ENCODE results near the gene DACH2. TPM values are rescaled to one million over a fixed set of nuclear protein-coding genes. Genes with fewer than 3 reads are reported as not detected.

The DACH2 gene
- total RNA-seq, 1 donor from 2014 or later = not detected

GRCh38 chrX:86455495-86455894 is 307.2 kb downstream of the DACH2 start:
- TF ChIP-seq CTCF (IDR thresholded peaks at IDR 0.05) = no peak
- Mint-ChIP-seq H3K9me3 (ENCODE audit: unreplicated experiment) (peaks cover 36% of the 10 kb centered on the region), H3K27me3 (ENCODE audit: unreplicated experiment) (no peaks in the 10 kb centered on the region), H3K27ac (ENCODE audit: unreplicated experiment) (no peak overlapping the region), H3K4me3 (ENCODE audit: unreplicated experiment) (no peak overlapping the region), H3K4me1 (ENCODE audit: unreplicated experiment) (no peaks in the 10 kb centered on the region), H3K36me3 (ENCODE audit: unreplicated experiment) (no peaks in the 10 kb centered on the region)
- DNase-seq (ENCODE audit: extremely low spot score, unreplicated experiment) = no peak

- H3K4me3 Mint-ChIP-seq (ENCODE audit: unreplicated experiment) = no peak overlapping the region
- no peak for TF ChIP-seq CTCF (IDR thresholded peaks at IDR 0.05)
- H3K9me3 Mint-ChIP-seq (ENCODE audit: unreplicated experiment) = peaks cover 19% of the 10 kb centered on the region
- DNase-seq (ENCODE audit: extremely low spot score, unreplicated experiment) = no peak
- H3K36me3 Mint-ChIP-seq (ENCODE audit: unreplicated experiment) = no peaks in the 10 kb centered on the region
- H3K27me3 Mint-ChIP-seq (ENCODE audit: unreplicated experiment) = no peaks in the 10 kb centered on the region
- H3K27ac Mint-ChIP-seq (ENCODE audit: unreplicated experiment) = no peak overlapping the region
- no peaks in the 10 kb centered on the region for H3K4me1 Mint-ChIP-seq (ENCODE audit: unreplicated experiment)
These were observed 312.5 kb downstream of the DACH2 start for GRCh38 chrX:86460760-86461159.

- H3K4me1 Mint-ChIP-seq (ENCODE audit: unreplicated experiment) = no peaks in the 10 kb centered on the region
- H3K27me3 Mint-ChIP-seq (ENCODE audit: unreplicated experiment) = no peaks in the 10 kb centered on the region
- no peak for TF ChIP-seq CTCF (IDR thresholded peaks at IDR 0.05)
- H3K9me3 Mint-ChIP-seq (ENCODE audit: unreplicated experiment) = no peaks in the 10 kb centered on the region
- no peak overlapping the region for H3K27ac Mint-ChIP-seq (ENCODE audit: unreplicated experiment)
- no peak for DNase-seq (ENCODE audit: extremely low spot score, unreplicated experiment)
- H3K36me3 Mint-ChIP-seq (ENCODE audit: unreplicated experiment) = no peaks in the 10 kb centered on the region
- H3K4me3 Mint-ChIP-seq (ENCODE audit: unreplicated experiment) = no peak overlapping the region
These were observed 356.0 kb downstream of the DACH2 start for GRCh38 chrX:86504297-86504696.

GRCh38 chrX:86507331-86507730 is 359.1 kb downstream of the DACH2 start:
- Mint-ChIP-seq H3K4me3 (ENCODE audit: unreplicated experiment) (no peak overlapping the region), H3K9me3 (ENCODE audit: unreplicated experiment) (peaks cover 9% of the 10 kb centered on the region), H3K27ac (ENCODE audit: unreplicated experiment) (no peak overlapping the region), H3K4me1 (ENCODE audit: unreplicated experiment) (no peaks in the 10 kb centered on the region), H3K36me3 (ENCODE audit: unreplicated experiment) (no peaks in the 10 kb centered on the region), H3K27me3 (ENCODE audit: unreplicated experiment) (no peaks in the 10 kb centered on the region)
- no peak for TF ChIP-seq CTCF (IDR thresholded peaks at IDR 0.05)
- DNase-seq (ENCODE audit: extremely low spot score, unreplicated experiment) = no peak

GRCh38 chrX:86579777-86580176 is 431.5 kb downstream of the DACH2 start:
- Mint-ChIP-seq H3K36me3 (ENCODE audit: unreplicated experiment) (no peaks in the 10 kb centered on the region), H3K27me3 (ENCODE audit: unreplicated experiment) (no peaks in the 10 kb centered on the region), H3K27ac (ENCODE audit: unreplicated experiment) (no peak overlapping the region), H3K9me3 (ENCODE audit: unreplicated experiment) (peaks cover 11% of the 10 kb centered on the region), H3K4me3 (ENCODE audit: unreplicated experiment) (no peak overlapping the region), H3K4me1 (ENCODE audit: unreplicated experiment) (no peaks in the 10 kb centered on the region)
- no peak for DNase-seq (ENCODE audit: extremely low spot score, unreplicated experiment)
- TF ChIP-seq CTCF (IDR thresholded peaks at IDR 0.05) = no peak

Data from osteocyte (in vitro differentiated cells).